B cell (primary cell): ENCODE measurements around the gene MRPL17. TPM values are rescaled to one million over a fixed set of nuclear protein-coding genes. Genes with fewer than 3 reads are reported as not detected.

ENCODE experiments used
- ATAC-seq: fragments of 200-7000 bp; cut with Tn5 transposase; one replicate; pipeline ENCODE4 v1.10.0; 2021; ENCODE audit warnings: low read depth, mild to moderate bottlenecking, moderate number of reproducible peaks, moderate library complexity
- CTCF ChIA-PET: fragments of 350-600 bp; sonication (Branson Sonifier 250); formaldehyde crosslinking; loops from one replicate; lab custom pipeline; 2021; ENCODE audit warnings: antibody characterized with exemption, inconsistent platforms; lab: Charles Lee
- POLR2A ChIA-PET: fragments of 350-600 bp; sonication (Branson Sonifier 250); formaldehyde crosslinking; loops from one replicate; lab custom pipeline; 2021; ENCODE audit warnings: antibody characterized with exemption; lab: Charles Lee
- DNase-seq: peaks from one replicate; pipeline ENCODE4 v3.0.0; 2013
- H2AFZ ChIP-seq: 2 replicates; pipeline ENCODE4 v1.6.1; 2012; ENCODE audit warnings: mild to moderate bottlenecking, low read depth, low read length; ENCODE audit not compliant: insufficient read depth, poor library complexity, severe bottlenecking
- H3K27ac ChIP-seq, 2 donors: 1 replicate in 1 of 2; 2 replicates in 1 of 2; pipeline ENCODE4 v1.5.1; 2012 to 2013; ENCODE audit warnings: low read length in 2 of 2, mild to moderate bottlenecking in 2 of 2, moderate library complexity in 1 of 2
- H3K27me3 ChIP-seq, 4 experiments: fragments of 200-600 bp in 1 of 4; sonication (generic) in 1 of 4; replicated peaks in 1 of 4; 1 replicate in 2 of 4; 2 replicates in 2 of 4; pipeline versions ENCODE4 v1.6.1 to v1.7.0; 2013 to 2016; ENCODE audit warnings: low read length in 3 of 4, mild to moderate bottlenecking in 2 of 4, mixed read lengths in 1 of 4, moderate library complexity in 1 of 4; ENCODE audit not compliant: insufficient read depth in 4 of 4, control insufficient read depth in 3 of 4; ENCODE audit errors: control extremely low read depth in 1 of 4
- H3K36me3 ChIP-seq, 2 experiments: replicated peaks in 1 of 2; 1 replicate in 1 of 2; 2 replicates in 1 of 2; pipeline versions ENCODE4 v1.6.1 to v1.7.1; 2013; ENCODE audit warnings: low read length in 1 of 2; ENCODE audit not compliant: insufficient read depth in 2 of 2, control insufficient read depth in 1 of 2; ENCODE audit errors: control extremely low read depth in 1 of 2, extremely low read depth in 1 of 2
- H3K4me1 ChIP-seq, 2 donors: fragments of 200-600 bp in 1 of 2; sonication (generic) in 1 of 2; 1 replicate in 1 of 2; 2 replicates in 1 of 2; pipeline versions ENCODE4 v1.5.1 to v1.6.1; 2013 to 2017; ENCODE audit warnings: low read length in 2 of 2; ENCODE audit not compliant: control insufficient read depth in 2 of 2, insufficient read depth in 2 of 2
- H3K4me2 ChIP-seq: replicated peaks from 2 replicates; pipeline ENCODE3; 2012; ENCODE audit warnings: mild to moderate bottlenecking, low read depth, low read length; ENCODE audit not compliant: poor library complexity, severe bottlenecking
- H3K4me3 ChIP-seq, 5 experiments: fragments of 200-600 bp in 1 of 5; sonication (generic) in 1 of 5; 1 replicate in 3 of 5; 2 replicates in 2 of 5; pipeline versions ENCODE4 v1.5.1 to v1.7.0; 2011 to 2016; ENCODE audit warnings: low read length in 4 of 5, mild to moderate bottlenecking in 4 of 5, low read depth in 2 of 5, control low read depth in 1 of 5, moderate library complexity in 1 of 5; ENCODE audit not compliant: insufficient read depth in 1 of 5; ENCODE audit errors: control extremely low read depth in 1 of 5, extremely low read depth in 1 of 5
- H3K79me2 ChIP-seq: fragments of 200-600 bp; sonication (generic); one replicate; pipeline ENCODE4 v1.6.0; 2016; ENCODE audit warnings: low read length; ENCODE audit not compliant: control insufficient read depth, insufficient read depth
- H3K9ac ChIP-seq: fragments of 200-600 bp; sonication (generic); 2 replicates; pipeline ENCODE4 v1.6.1; 2017; ENCODE audit warnings: mild to moderate bottlenecking, low read length, moderate library complexity
- H3K9me3 ChIP-seq, 3 donors: one replicate each; pipeline versions ENCODE4 v1.6.1 to v1.7.1; 2013; ENCODE audit warnings: low read length in 2 of 3; ENCODE audit not compliant: control insufficient read depth in 2 of 3, insufficient read depth in 1 of 3; ENCODE audit errors: control extremely low read depth in 1 of 3
- H4K20me1 ChIP-seq: 2 replicates; pipeline ENCODE4 v1.6.0; 2012; ENCODE audit warnings: mild to moderate bottlenecking, low read length; ENCODE audit not compliant: insufficient read depth, control insufficient read depth, poor library complexity, severe bottlenecking
- H3K27ac Mint-ChIP-seq: one replicate; pipeline ENCODE4 v1.8.0; 2021; ENCODE audit warnings: mixed read lengths
- H3K27me3 Mint-ChIP-seq: one replicate; pipeline ENCODE4 v1.8.0; 2021; ENCODE audit warnings: mixed read lengths
- H3K4me1 Mint-ChIP-seq: one replicate; pipeline ENCODE4 v1.8.0; 2021; ENCODE audit warnings: mixed read lengths
- H3K4me3 Mint-ChIP-seq: one replicate; pipeline ENCODE4 v1.8.0; 2021; ENCODE audit warnings: mixed read lengths
- H3K9me3 Mint-ChIP-seq: one replicate; pipeline ENCODE4 v1.8.0; 2022; ENCODE audit warnings: mixed read lengths; ENCODE audit not compliant: insufficient read depth
- EZH2 ChIP-seq: IDR thresholded peaks from 2 replicates; pipeline ENCODE4 v1.6.1; 2012; ENCODE audit warnings: borderline replicate concordance, low read depth, mild to moderate bottlenecking, moderate library complexity, low read length; ENCODE audit not compliant: insufficient read depth, poor library complexity, severe bottlenecking
- WGBS: methylation state at CpG from one replicate; pipeline ENCODE4 v1.1.5; 2013; ENCODE audit warnings: missing lambda C conversion rate; ENCODE audit not compliant: insufficient coverage; 5-methylcytosine and 5-hydroxymethylcytosine counted together
- intact Hi-C: fragments of 100-400 bp; cut with micrococcal nuclease; formaldehyde crosslinking; loops from one replicate; pipeline ENCODE4 v1.10.0; 2022
- polyA plus RNA-seq: library from polyadenylated mRNA; depleted of rRNA; stranded (reverse); fragments of >200 nt; gene quantifications from 2 replicates; pipeline ENCODE4 v1.2.3, GENCODE V29; 2012
- total RNA-seq, 2 donors: library from RNA; stranded (reverse); fragments of 120-200 nt in 1 of 2; gene quantifications; 1 replicate in 1 of 2; 2 replicates in 1 of 2; pipeline versions ENCODE4 v1.2.3 to v1.2.4, GENCODE V29; 2013 to 2022
- TF ChIP-seq, protein P1 (sequence below): fragments of 200-600 bp; IDR thresholded peaks from one replicate; pipeline ENCODE4 v1.8.0; 2022; ENCODE audit warnings: antibody characterized with exemption, mild to moderate bottlenecking

Gene MRPL17
- total and polyA plus RNA-seq, 2 donors (not counting 1 experiment from before 2014, with no cell fraction given) = 9.9 to 18.2 TPM

DNA sequence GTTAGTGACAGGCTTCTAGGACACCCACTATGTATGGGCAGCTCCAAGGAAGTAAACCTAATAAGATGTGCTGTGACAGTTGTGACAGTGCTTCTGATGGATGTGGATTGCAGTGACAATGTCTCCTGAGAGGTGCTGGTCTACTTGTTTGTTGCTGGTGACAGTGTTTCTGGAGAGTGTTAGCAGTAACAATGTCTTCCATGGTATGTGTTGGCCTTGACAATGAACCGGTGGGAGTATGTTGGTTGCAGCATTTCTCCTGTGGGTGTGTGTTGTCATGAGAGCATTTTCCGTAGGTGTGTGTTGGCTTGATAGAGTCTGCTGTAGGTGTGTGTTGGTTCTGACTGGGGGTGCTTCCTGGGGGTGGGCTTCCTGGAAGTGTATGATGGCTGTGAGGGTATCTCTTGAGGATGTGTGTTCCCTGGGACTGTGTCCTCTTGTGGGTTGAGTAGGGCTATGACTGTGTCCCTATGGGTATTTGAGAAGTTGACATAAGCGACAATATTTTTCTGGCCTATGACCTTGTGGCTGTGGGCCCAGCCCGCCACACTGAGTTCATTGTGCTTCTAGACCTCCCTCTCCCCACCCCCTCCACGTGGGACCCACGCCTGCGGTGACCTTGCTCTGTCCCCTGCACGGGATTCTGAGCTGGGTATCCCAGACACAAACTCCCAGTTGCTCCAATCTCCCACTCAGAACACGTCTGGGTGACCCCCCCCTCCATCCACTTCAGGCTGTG lies 28.7 kb downstream of the MRPL17 start:
- H3K4me3 ChIP-seq = no peak overlapping the region
- Mint-ChIP-seq H3K27me3 (peaks cover 13% of the 10 kb centered on the region), H3K27ac (no peak overlapping the region), H3K9me3 (no peaks in the 10 kb centered on the region), H3K4me3 (no peak overlapping the region), H3K4me1 (peaks cover 9% of the 10 kb centered on the region)
- intact Hi-C loops = no loop called here
- TF ChIP-seq, protein P1, sequence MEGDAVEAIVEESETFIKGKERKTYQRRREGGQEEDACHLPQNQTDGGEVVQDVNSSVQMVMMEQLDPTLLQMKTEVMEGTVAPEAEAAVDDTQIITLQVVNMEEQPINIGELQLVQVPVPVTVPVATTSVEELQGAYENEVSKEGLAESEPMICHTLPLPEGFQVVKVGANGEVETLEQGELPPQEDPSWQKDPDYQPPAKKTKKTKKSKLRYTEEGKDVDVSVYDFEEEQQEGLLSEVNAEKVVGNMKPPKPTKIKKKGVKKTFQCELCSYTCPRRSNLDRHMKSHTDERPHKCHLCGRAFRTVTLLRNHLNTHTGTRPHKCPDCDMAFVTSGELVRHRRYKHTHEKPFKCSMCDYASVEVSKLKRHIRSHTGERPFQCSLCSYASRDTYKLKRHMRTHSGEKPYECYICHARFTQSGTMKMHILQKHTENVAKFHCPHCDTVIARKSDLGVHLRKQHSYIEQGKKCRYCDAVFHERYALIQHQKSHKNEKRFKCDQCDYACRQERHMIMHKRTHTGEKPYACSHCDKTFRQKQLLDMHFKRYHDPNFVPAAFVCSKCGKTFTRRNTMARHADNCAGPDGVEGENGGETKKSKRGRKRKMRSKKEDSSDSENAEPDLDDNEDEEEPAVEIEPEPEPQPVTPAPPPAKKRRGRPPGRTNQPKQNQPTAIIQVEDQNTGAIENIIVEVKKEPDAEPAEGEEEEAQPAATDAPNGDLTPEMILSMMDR = no peak
- TF ChIP-seq EZH2 = no peak
- H3K27ac ChIP-seq = no peak overlapping the region
- peaks cover 10 to 12% of the 10 kb centered on the region in 2 donors for H3K4me1 ChIP-seq
- ATAC-seq = no peak
- no peaks in the 10 kb centered on the region for H3K9me3 ChIP-seq
- ChIA-PET CTCF (interaction anchor here (2.8 kb wide), 1 partner anchor 123 kb away, joined by 9 read pairs; no protein-coding TSS in a partner anchor), POLR2A (no interaction called here)
- no peaks in the 10 kb centered on the region for H3K36me3 ChIP-seq
- no peak overlapping the region for H3K9ac ChIP-seq
- H3K79me2 ChIP-seq = no peaks in the 10 kb centered on the region
- H2AFZ ChIP-seq = peak overlapping the region; percentile 66
- peak overlapping the region; percentile 76 for H3K4me2 ChIP-seq
- DNase-seq = no peak
- 83% methylated on average over 8 of the region's 9 CpGs for WGBS
- H4K20me1 ChIP-seq = no peaks in the 10 kb centered on the region
- peaks cover 0 to 19% (median 12%) of the 10 kb centered on the region in 4 experiments for H3K27me3 ChIP-seq

DNA sequence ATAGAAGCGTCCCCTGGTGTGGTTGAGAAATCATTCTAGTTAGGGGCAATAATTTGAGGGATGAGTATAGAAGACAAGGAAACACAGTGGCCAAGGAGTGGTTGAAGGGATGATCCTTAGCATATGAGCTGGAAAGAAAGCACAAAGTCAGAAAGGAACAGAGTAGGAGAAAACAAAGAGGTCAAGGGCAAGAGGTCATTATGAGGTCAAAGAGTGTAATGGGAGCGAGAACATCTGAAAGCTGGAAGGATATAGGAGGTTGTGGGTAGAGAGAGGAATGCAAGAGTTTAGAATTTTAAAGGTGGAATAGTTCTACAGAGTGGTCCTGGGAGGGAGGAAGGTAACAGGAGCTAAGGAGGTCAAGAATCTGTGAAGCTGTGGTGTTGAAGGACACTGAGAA lies 29.5 kb downstream of the MRPL17 start:
- Histone ChIP-seq H3K4me1 (peaks cover 10 to 13% of the 10 kb centered on the region in 2 donors), H3K27me3 (peaks cover 0 to 19% (median 12%) of the 10 kb centered on the region in 4 experiments), H3K9me3 (no peaks in the 10 kb centered on the region), H4K20me1 (no peaks in the 10 kb centered on the region), H3K4me2 (no peak overlapping the region), H3K9ac (no peak overlapping the region), H2AFZ (no peak overlapping the region), H3K27ac (no peak overlapping the region), H3K36me3 (no peaks in the 10 kb centered on the region), H3K4me3 (no peak overlapping the region), H3K79me2 (no peaks in the 10 kb centered on the region)
- Mint-ChIP-seq H3K4me1 (peaks cover 9% of the 10 kb centered on the region), H3K4me3 (no peak overlapping the region), H3K27me3 (peaks cover 13% of the 10 kb centered on the region), H3K9me3 (no peaks in the 10 kb centered on the region), H3K27ac (no peak overlapping the region)
- intact Hi-C loops = no loop called here
- POLR2A ChIA-PET = no interaction called here
- WGBS = 94% methylated on average over 2 of the region's 2 CpGs
- CTCF ChIA-PET = interaction anchor here (2.8 kb wide), 1 partner anchor 123 kb away, joined by 9 read pairs; no protein-coding TSS in a partner anchor
- ATAC-seq (no peak), DNase-seq (no peak)
- no peak for TF ChIP-seq EZH2
- TF ChIP-seq, protein P1 = no peak
